GM18858 (cell line): Measurements from ENCODE around the gene PSMD12.
A peak's percentile ranks its signal among the peaks of the same experiment; 100 is the strongest.
"Not testable (repeated sequence)": the region's sequence is repeated elsewhere in the genome, so short reads cannot be mapped to it uniquely, and the experiment has no call there.

Experiments used
- ATAC-seq: cut with Tn5 transposase; IDR thresholded peaks from one replicate; pipeline ENCODE4 v1.9.1; 2021; ENCODE audit not compliant: unreplicated experiment

The PSMD12 gene

GRCh38 chr17:67388536-67388935 is 22.2 kb upstream of the PSMD12 start:
- not testable (repeated sequence) for ATAC-seq

- ATAC-seq = no peak
Observed at GRCh38 chr17:67386965-67387551, 20.7 kb upstream of the PSMD12 start.

- no peak for ATAC-seq
Observed at GRCh38 chr17:67385122-67385988, 19.0 kb upstream of the PSMD12 start.

GRCh38 chr17:67381929-67382257 is 15.5 kb upstream of the PSMD12 start:
- no peak for ATAC-seq

- ATAC-seq = no peak
Observed at GRCh38 chr17:67379251-67379630, 12.9 kb upstream of the PSMD12 start.

- ATAC-seq = no peak
Observed at GRCh38 chr17:67378454-67379250, 12.3 kb upstream of the PSMD12 start.

GRCh38 chr17:67377488-67378453 is 11.4 kb upstream of the PSMD12 start:
- ATAC-seq = no peak

GRCh38 chr17:67376737-67377487 is 10.5 kb upstream of the PSMD12 start, which contains the start of gene PITPNC1:
Gene PITPNC1 (plus strand): TSS chr17:67377281.
- ATAC-seq = peak; percentile 61

- no peak for ATAC-seq
Observed at GRCh38 chr17:67376415-67376736, 10.0 kb upstream of the PSMD12 start.

- ATAC-seq = no peak
Observed at GRCh38 chr17:67375716-67376115, 9.3 kb upstream of the PSMD12 start.

GRCh38 chr17:67375054-67375427 is 8.7 kb upstream of the PSMD12 start:
- no peak for ATAC-seq

GRCh38 chr17:67374329-67375053 is 8.1 kb upstream of the PSMD12 start:
- no peak for ATAC-seq

GRCh38 chr17:67372751-67373150 is 6.4 kb upstream of the PSMD12 start:
- no peak for ATAC-seq

GRCh38 chr17:67369676-67370075 is 3.3 kb upstream of the PSMD12 start:
- no peak for ATAC-seq

- ATAC-seq = no peak
Observed at GRCh38 chr17:67365738-67366192, 612 bp downstream of the PSMD12 start.

- ATAC-seq = no peak
Observed at GRCh38 chr17:67364847-67365737, 1.3 kb downstream of the PSMD12 start.

- ATAC-seq = no peak
Observed at GRCh38 chr17:67362173-67362572, 4.2 kb downstream of the PSMD12 start.

GRCh38 chr17:67360880-67361279 is 5.5 kb downstream of the PSMD12 start:
- ATAC-seq = no peak
